ENCODE results near the gene C2orf72.

Gene C2orf72

DNA sequence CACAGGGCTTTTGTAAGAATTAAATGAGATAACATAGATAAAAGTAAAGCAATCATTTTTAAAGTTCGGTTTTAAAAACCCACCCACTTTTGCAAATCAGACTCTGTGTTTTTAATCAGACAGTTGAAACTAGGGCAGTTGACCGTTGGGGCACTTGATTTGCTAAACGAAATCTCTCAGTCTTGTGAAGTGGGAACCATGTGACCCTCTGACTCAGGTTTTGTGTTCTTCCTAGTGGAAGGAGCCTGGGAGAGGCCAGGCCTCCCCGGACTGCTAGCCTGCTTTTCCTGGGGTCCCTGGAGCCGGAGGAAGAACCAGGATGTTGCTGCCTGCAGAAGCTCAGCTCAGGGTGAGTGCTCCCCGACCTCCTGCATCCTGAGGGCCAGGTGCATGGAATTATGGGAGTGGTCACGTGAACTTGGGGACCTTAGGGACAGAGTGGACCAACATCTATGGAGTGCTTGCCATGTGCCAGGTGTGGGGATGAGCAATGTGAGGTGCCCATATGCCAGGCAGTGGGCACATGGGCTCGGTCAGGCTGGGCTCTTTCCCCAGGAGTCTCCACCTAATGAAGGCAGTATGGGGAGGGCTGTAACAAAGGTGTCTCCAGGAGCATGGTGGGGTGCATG, 3.9 kb downstream of the C2orf72 start:
- DNase-seq (ENCODE audit: low read depth in 4 of 4, low spot score in 1 of 4), result no peak

DNA sequence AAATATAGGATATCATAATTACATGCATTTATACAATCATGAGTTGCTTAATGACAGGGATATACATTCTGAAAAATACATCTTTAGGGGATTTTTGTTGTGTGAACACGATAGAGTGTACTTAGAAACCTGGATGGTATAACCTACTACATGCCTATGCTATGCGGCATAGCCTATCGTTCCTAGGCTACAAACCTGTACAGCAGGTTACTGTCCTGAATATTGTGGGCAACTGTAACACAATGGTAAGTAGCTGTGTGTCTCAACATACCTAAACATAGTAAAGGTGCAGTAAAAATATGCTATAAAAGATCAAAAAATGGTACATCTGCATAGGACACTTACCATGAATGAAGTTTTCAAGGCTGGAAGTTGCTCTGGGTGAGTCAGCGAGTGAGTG, 6.5 kb downstream of the C2orf72 start:
- no peak for DNase-seq (ENCODE audit: low read depth in 4 of 4, low spot score in 1 of 4)

DNA sequence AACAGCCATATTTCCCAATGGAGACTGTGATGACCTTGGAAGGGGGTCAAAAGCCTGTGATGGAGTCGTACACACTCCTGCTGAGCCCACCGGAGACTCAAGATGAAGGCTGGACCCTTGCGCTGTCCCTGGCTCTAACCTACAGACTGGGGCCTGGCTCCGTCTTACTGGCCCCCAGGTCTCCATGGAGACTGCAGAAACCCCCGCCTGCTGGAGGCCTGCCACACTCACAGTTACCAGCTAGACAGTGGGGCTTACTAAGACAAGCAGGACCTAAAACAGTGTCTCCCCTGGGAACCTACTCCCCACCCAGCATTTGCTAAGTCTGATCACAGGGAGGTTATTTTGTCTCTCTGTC, 9.6 kb downstream of the C2orf72 start:
- no peak for DNase-seq (ENCODE audit: low read depth in 4 of 4, low spot score in 1 of 4)

DNA sequence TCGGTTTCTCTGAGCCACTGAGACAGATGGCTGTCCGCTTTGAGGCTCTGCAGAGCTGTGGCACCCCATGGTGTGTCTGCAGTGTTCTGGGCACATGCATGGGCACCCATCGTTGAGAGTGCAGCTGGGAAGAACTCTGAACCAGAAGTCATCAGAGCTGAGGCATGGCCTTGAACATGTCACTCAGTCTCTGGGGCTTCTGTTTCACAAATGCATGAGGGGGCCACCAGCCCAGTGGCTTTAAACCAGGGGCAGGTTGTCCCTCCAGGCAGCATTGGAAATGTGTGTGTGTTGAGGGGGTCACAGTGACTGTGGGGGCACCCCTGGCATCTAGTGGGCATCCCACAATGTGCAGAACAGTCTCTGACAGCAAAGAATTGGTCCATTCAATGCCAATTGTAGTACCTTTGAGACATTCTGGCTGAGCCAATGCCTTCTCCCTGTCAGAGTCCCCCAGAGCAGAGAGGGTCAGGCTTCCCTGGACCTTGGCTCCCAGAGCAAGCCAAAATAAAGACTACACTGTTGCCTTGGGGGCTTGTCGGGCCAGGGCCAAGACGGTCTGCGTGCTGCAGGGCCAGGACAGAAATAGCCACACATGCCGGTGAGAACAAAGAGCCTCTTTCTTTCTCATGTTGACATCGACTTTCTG, 10.1 kb downstream of the C2orf72 start:
- DNase-seq (ENCODE audit: low read depth in 4 of 4, low spot score in 1 of 4), result no peak

DNA sequence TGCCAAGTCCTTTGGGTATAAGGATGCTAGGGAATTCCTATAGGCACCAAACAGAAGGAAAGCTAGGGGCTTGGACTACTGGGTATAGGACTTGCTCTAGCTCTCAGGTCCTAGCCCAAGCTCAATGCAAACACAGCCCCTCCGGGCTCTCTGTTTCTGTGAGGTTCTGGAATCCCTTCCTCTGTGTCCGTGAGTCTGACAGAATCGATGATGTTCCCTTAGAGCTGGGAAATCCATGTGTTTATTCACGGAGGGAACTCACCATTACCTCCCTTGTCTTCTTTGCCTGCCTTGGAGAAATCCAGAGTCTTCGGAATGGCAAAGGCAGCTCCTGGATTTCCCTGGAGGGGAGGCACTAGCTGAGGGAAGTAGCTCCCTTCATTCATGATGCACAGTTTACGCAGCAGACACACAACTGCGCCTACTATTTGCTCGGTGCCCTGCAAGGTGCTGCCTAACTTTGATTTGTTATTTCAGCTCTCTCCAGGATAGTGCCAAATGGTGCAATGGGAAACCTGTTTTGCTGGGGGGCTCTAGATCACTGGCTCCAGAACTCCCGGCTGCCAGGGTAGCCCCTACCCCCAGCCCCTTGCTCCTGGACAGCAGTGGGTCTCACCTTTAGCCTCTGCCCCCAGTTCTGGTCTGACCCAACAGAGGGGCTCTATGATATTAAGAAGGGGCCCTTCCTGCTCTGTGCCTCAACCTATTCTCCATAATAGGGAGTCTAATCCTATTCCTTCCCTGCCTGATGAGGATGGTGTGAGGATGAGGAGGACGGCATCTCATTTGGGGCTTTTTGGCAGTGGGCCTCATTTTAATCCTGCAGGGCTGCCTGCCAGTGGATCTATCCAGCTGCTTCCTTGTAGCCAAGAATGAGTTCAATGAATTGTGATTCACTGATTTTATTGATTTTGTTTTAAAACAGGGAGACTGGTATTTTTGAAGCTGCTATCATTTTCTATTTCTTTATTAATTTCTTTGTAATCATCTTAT, 10.9 kb downstream of the C2orf72 start:
- DNase-seq (ENCODE audit: low read depth in 4 of 4, low spot score in 1 of 4), result no peak

DNA sequence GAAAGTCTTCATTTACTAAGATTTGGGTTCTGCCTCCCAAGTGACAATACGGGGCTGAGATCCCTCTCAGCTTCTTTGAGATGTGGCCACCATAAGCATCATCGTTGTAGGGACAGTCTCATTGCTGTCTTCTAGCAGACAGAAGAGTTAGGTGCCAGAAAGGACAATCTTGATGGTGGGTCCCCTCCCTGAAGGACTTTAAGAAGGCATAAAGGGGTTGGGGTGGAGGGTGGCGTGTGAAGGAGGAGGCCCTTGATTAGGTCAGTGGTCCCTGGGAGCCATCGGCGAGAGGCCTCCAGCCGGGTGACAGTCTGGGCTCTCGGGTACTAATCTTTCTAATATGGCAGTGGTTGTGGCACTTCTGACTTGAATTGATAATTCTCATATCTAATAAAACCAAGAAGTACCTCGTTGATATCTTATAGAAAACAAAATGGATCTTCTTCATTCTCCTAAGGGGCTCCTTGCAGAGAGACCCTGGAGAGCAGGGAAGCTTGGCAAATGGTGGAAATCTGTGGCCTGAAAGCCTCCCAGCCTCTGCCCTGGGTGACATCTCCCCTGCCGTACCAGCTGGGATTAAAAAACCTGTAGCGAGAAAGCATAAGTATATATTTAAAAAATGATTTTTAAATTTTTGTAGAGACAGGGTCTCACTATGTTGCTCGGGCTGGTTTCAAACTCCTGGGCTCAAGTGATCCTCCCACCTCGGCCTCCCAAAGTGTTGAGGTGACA, 12.1 kb downstream of the C2orf72 start:
- DNase-seq (ENCODE audit: low read depth in 4 of 4, low spot score in 1 of 4), result no peak

DNA sequence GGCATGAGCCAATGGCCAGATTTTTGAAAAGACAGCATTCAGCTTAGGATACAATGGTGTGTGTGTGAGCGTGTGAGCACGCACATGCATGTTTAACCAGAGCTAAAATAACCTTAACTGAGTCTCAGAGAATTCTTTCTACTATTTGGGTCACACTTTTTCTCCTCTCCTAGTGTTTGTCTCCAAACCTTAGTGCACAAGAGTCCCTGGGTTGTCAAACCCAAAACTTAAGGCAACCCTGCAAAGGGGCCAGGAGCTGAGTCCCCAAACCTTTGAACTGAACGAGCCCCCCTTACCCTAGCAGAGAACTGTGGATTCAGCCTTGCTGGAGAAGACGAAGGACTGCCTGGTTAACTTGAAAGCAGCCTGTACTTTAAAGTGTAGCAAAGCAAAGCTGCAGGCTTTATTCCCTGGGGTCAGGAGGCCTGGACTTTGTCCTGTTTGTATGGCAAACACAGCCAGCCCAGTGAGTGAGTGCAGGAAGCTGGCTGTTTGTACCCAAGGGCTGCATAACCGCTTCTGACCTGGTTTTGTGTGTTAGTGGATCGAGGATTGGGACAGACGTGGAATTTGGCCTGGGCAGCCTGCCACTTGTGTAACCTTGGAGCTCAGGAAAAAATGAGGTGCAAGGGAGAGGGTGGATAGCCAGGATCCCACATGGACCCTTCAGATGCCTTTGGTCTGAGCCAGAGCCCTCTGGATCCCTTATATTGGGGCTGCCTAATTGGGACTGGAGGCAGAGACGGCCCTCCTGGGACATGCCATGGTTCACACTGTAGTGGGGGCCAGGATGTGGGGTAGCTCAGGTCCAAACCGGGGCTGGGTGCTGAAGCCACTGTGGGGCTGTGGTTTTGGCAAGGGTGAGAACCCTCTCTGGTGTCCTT, 12.9 kb downstream of the C2orf72 start:
- DNase-seq (ENCODE audit: low read depth in 4 of 4, low spot score in 1 of 4), result no peak

DNA sequence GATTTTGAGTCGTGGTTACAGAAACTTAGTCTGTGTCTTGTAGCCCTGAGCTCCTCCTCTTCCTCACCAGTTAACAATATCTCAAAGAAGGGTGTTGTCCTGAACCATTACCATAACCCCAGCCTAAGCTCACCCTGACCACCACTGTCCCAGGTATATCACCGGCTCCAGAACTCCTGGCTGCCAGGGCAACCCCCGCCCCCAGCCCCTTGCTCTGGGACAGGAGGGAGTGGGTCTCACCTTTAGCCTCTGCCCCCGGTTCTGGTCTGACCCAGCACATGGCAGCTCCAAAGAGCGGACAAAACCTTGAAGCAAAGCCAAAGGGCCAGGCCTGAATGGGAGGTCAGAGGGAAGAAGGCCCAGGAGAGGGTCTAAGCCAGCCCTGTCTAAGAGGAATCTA, 13.8 kb downstream of the C2orf72 start:
- DNase-seq (ENCODE audit: low read depth in 4 of 4, low spot score in 1 of 4), result no peak

DNA sequence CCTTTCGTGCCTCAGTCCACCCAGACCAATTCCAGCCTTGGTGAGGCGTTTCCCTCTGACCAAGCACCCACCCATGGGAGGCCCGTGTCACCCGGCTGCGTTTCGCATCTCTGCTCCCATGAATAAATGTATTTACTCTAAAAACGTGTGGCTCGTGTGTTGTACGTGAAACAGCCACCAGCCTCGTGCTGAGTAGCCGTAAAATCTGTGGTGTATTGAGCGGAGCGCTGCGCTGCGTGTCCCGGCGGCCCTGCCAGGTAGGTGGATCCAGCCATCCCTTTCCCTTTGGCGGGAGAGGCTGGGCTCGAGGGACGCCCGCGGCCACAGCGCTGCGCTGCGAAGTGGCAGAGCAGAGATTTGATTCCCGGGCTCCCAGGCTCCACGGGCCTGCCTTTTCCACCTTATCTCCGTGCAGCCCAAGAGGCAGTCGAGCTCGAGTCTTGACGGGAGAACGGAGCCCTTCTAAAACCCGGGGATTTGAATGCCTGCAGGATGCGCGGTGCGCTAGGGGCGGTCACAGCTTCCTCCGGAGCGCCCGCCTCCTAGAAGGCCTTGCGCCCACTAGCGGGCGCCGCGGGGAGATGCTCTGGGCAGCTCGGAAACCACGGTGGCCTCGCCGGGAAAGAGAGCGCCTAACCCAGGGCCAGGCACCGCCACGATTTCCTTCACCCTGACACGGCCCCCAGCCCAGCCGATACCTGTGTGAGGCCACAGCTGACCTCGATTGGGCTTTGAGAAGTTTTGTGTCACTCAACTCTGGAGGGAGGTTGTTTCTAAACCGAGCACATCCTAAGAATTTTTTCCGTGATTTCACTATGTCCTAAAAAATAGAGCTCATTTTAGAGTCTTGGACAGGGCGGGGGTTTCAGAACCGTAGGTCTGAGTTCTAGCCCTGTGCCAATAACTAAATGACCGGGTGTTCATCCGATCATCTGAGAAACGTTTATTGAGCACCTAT, 15.4 kb downstream of the C2orf72 start:
- peak; percentile 63 to 76 (median 70) for DNase-seq (ENCODE audit: low read depth in 4 of 4, low spot score in 1 of 4)

DNA sequence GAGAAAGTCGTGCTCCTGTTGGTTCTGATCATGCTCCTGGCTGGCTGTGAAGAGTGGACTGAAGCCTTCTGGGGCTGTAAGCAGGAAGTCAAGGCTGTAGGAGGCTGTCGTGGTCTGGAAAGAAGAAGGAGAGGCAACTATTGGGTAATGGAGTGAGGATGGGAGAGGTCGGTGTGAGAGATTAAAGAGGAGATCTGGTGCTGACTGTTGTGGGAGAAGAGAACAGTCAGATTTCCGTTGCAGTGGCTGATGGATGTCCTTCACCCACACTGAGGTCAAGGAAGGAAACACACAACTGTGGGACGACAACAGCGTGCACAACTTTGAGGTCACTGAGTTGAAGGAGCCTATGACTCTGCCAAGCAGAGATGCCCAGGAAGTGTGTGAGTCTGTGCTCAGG, 16.5 kb downstream of the C2orf72 start:
- no peak for DNase-seq (ENCODE audit: low read depth in 4 of 4, low spot score in 1 of 4)

DNA sequence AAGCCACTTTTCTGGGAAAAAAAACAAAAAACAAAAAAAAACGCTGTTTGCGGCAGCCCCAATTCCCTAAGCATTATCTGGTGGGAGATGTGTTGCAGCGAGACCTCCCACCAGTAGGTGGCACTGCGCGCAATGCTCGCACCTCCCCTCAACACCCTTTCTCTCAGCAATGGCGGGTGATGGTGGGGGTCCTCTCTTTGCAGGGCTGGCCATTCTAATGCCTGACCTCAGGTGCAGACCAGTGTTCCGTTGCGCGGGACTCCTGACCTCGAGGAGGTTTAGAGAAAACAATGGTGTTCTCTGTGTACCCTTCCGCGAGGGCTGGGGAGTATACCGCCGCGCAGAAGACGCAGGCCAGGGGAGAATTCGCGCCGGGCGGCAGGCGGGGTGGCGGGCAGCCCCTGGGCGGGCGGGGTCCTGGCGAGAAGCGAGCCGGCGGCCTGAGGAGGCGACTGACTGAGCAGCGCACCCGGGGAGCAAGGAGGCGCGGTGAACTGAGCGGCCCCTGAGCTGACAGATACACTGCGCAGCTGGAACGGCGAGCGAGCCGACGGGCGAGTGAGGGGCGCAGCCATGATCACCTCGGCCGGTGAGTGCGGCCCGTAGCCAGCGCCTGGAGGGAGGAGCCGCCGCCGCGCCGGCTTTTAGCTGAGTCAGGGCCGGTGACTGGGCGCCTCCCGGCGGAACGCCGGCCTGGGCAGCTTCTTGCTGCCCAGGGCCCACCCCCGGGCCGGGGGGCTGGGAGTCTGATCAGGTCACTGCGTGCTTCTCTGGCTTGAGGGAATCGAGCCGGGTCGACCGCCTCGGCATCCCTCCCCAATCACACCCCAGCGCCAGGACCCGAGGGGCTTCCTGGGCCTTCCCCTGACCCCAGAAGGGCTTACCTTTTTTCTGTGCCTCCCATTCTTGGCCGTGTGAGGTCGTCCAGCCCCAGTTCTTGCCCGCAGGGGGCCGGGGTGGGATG, 19.4 kb downstream of the C2orf72 start, which contains the start of gene PSMD1:
PSMD1 (plus strand) TSS at position 415 of the 964 bp plus-strand sequence; CDS start at position 574, 159 bp downstream.
- DNase-seq (ENCODE audit: low read depth in 4 of 4, low spot score in 1 of 4), result peak; percentile 73 to 90 (median 88)

DNA sequence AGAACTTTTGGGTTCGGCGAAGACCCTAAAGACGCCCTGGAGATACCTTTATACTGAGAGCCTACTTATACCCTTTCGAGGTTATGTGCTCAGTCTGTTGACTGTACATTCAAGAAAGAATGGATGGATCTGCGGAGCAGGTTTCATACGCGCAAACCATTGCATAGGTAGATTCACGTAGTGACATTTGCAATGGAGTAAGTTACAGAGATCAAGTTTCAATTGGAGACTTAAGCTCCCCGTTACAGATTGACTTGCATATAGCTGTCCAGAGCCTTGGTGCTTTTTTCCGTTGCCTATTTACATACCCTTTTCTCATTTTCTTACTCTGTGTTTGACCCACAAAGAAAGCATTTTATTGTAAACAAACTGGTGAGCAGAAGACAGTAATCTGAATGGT, 20.3 kb downstream of the C2orf72 start:
- no peak for DNase-seq (ENCODE audit: low read depth in 4 of 4, low spot score in 1 of 4)

DNA sequence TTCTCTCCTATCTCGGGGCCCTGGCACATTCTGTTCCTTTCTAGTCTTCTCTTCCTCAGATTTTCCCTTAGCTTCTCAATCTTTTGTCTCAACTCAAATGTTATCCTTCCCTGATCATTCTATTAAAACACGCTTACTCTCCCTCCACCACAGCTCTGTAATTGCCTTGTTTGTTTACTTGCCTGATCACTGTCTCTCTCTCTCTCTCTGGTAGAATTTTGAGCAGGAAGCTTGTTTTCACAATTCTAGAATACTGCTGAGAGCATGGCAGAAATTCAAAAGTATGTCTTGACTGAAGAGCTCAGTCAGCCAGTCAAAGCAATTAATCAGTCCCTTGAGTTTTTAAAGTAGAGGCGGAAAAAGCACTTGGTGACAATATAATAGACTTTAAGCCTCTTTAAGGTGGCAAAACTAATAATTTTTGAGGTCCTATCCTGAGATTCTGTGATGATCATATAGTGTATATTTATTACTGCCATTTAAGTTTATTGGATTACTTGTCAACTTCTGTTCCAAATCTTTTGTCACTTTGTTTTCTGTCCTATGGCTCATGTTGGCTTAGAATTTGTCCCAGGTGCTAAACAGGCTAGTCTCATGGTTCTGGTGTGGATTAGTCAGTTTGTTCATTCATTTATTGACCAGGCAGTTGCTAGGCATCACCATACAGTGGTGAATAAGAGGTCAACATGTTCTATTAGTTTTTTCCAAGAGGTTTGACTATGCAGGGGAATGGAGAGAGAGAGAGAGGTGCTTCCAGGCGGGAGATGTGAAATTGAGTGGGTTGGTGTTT, 21.6 kb downstream of the C2orf72 start:
- no peak for DNase-seq (ENCODE audit: low read depth in 4 of 4, low spot score in 1 of 4)

DNA sequence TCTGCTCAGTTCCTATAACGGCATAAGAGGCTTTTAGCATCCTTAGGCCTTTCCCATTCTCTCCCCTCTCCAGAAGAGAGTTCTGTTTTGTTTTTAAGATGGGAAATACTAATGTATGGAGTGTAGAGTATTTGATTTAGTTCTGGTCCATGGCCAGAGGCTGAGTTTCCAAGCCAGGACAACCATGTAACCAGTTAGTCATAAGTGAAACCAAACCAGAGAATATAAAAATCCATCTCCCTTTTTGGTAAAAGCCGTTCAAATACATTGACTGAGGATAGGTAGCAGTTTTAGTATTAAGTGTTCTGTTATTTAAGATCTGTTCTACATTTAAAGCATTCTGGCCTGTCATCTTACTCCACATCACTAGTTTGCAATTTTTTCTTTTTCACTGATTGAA, 22.4 kb downstream of the C2orf72 start:
- no peak for DNase-seq (ENCODE audit: low read depth in 4 of 4, low spot score in 1 of 4)

DNA sequence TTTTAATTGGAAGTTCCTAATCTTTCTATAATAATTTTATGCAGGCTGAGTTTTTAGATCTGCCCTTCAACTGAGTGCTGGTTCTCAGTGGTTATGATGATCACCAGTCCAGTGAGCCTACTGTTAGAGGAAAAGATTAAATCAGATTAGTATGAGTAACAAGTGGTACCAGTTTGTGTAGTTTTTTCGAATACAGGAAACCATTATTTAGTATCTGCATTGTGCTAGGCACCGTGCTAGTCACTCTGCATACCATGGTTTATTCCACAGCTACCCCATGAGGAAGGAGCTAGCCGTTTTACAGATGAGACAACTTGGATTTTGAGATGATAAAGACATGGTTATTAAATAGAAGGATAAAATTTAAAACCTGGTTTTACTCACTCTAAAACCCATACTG, 25.5 kb downstream of the C2orf72 start:
- DNase-seq (ENCODE audit: low read depth in 4 of 4, low spot score in 1 of 4), result no peak

DNA sequence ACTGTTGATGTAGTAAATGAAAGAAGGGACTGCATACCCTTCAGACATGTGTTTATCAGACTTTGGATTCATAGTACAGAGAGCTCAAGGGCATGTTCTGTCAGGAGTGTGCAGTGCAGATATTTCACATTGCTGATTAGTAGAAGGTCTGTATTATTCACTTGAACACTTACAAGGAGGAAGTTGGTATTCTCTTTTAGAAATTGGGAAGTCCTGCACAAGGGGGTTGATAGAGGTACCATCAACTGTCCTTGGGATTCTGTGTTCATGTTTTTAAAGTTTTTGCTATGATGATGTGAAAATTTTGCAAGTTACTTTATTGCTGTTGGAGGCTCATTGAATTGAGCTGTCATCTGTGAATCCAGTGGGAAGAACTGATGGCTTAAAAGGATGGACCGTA, 26.0 kb downstream of the C2orf72 start:
- DNase-seq (ENCODE audit: low read depth in 4 of 4, low spot score in 1 of 4), result no peak

DNA sequence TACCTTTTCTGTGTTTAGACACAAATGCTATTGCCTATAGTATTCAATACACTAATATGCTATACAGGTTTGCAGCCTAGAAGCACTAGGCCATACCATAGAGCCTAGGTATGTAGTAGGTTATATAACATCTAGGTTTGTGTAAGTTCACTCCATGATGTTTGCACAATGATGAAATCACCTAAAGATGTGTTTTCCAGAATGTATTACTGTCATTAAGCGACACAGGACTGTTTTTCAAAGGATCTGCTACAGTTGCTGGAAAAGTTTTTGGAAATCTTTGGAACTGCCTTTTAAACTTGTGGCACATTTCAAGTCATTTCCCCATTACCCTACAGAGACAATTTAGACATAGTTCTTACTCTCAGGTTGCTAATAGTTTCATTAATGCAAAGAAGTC, 28.6 kb downstream of the C2orf72 start:
- DNase-seq (ENCODE audit: low read depth in 4 of 4, low spot score in 1 of 4), result no peak
